Measurements from ENCODE around the gene NCOA5.

DNA sequence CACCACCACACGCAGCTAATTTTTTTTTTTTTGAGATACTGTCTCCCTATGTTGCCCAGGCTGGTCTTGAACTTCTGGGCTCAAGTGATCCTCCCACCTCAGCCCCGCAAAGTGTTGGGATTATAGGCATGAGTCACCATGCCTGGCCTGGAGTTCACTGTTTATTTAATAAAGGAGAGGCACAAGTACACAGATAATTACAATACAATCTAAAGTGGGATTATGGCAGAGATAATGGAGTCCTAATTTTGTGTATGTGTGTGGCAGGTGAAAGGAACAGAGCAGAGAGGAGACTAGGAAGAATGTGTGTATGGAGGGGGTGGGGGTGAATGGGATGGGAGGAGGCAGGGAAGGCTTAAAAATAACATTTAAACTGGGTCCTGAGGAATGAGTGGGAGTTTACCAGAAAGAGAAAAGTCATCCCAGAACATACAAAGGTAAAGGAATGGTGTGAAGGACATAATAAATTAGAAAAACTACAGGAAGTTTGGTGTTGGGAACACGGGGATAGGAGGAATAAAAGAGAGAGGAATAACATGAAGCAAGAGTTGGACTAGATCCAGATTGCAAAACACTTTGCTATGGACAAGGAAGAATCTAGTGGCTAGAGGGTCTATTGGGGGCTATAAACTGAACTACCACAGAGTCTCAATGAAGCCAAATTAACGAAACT, 4.4 kb downstream of the NCOA5 start:
- TF ChIP-seq POLR2AphosphoS5 (IDR thresholded peaks at IDR 0.05) (no peak), POLR2A (IDR thresholded peaks at IDR 0.05; ENCODE audit: low read depth) (no peak), EP300 (IDR thresholded peaks at IDR 0.05) (no peak)
- TF ChIP-seq, protein P1, sequence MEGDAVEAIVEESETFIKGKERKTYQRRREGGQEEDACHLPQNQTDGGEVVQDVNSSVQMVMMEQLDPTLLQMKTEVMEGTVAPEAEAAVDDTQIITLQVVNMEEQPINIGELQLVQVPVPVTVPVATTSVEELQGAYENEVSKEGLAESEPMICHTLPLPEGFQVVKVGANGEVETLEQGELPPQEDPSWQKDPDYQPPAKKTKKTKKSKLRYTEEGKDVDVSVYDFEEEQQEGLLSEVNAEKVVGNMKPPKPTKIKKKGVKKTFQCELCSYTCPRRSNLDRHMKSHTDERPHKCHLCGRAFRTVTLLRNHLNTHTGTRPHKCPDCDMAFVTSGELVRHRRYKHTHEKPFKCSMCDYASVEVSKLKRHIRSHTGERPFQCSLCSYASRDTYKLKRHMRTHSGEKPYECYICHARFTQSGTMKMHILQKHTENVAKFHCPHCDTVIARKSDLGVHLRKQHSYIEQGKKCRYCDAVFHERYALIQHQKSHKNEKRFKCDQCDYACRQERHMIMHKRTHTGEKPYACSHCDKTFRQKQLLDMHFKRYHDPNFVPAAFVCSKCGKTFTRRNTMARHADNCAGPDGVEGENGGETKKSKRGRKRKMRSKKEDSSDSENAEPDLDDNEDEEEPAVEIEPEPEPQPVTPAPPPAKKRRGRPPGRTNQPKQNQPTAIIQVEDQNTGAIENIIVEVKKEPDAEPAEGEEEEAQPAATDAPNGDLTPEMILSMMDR (IDR thresholded peaks at IDR 0.05), result no peak
